Mesenchymal stem cell (in vitro differentiated cells and primary cell): ENCODE data around the gene MDFIC.

Source experiments
- DNase-seq: peaks from one replicate; pipeline ENCODE4 v3.0.0-alpha.2; 2013
- H2AFZ ChIP-seq: one replicate; pipeline ENCODE4 v1.6.1; 2013; ENCODE audit warnings: low read depth, mild to moderate bottlenecking, control low read depth, inconsistent platforms, low read length, moderate library complexity
- H2AK5ac ChIP-seq: 2 replicates; pipeline ENCODE4 v1.6.1; 2013; ENCODE audit warnings: low read length, moderate library complexity, mild to moderate bottlenecking, inconsistent platforms; ENCODE audit not compliant: severe bottlenecking
- H2BK120ac ChIP-seq: one replicate; pipeline ENCODE4 v1.6.1; 2013; ENCODE audit warnings: low read depth, mild to moderate bottlenecking, inconsistent platforms, low read length, moderate library complexity
- H2BK12ac ChIP-seq, 2 experiments: one replicate each; pipeline ENCODE4 v1.6.1; 2013; ENCODE audit warnings: inconsistent platforms in 2 of 2, low read length in 2 of 2, mild to moderate bottlenecking in 2 of 2, moderate library complexity in 2 of 2, control low read depth in 1 of 2
- H2BK15ac ChIP-seq: one replicate; pipeline ENCODE4 v1.6.1; 2013; ENCODE audit warnings: mild to moderate bottlenecking, low read depth, inconsistent platforms; ENCODE audit not compliant: poor library complexity, severe bottlenecking
- H2BK5ac ChIP-seq: 2 replicates; pipeline ENCODE4 v1.6.1; 2013; ENCODE audit warnings: low read depth, mild to moderate bottlenecking, low read length, control low read depth, inconsistent platforms; ENCODE audit not compliant: poor library complexity, severe bottlenecking
- H3K14ac ChIP-seq, 2 experiments: one replicate each; pipeline ENCODE4 v1.6.1; 2013; ENCODE audit warnings: inconsistent platforms in 2 of 2, low read length in 2 of 2, control low read depth in 1 of 2, mild to moderate bottlenecking in 1 of 2, moderate library complexity in 1 of 2
- H3K18ac ChIP-seq, 2 experiments: one replicate each; pipeline ENCODE4 v1.6.1; 2013; ENCODE audit warnings: inconsistent platforms in 2 of 2, low read length in 2 of 2, control low read depth in 1 of 2, low read depth in 1 of 2, mild to moderate bottlenecking in 1 of 2
- H3K23ac ChIP-seq, 2 experiments: one replicate each; pipeline ENCODE4 v1.6.1; 2013; ENCODE audit warnings: inconsistent platforms in 2 of 2, low read length in 2 of 2, mild to moderate bottlenecking in 2 of 2, moderate library complexity in 2 of 2, control low read depth in 1 of 2
- H3K27ac ChIP-seq: 2 replicates; pipeline ENCODE4 v1.5.1; 2013; ENCODE audit warnings: mild to moderate bottlenecking, moderate library complexity, low read length, control low read depth, inconsistent platforms; ENCODE audit not compliant: poor library complexity, severe bottlenecking
- H3K27me3 ChIP-seq, 2 experiments: 2 replicates each; pipeline versions ENCODE4 v1.6.1 to v1.7.0; 2013; ENCODE audit warnings: low read length in 2 of 2, mild to moderate bottlenecking in 2 of 2, moderate library complexity in 2 of 2, control low read depth in 1 of 2, inconsistent platforms in 1 of 2; ENCODE audit not compliant: control insufficient read depth in 1 of 2, insufficient read depth in 1 of 2
- H3K36me3 ChIP-seq, 2 experiments: 2 replicates each; pipeline versions ENCODE4 v1.6.1 to v1.7.0; 2013; ENCODE audit warnings: low read length in 2 of 2, control low read depth in 1 of 2, inconsistent platforms in 1 of 2, low read depth in 1 of 2, mild to moderate bottlenecking in 1 of 2; ENCODE audit not compliant: insufficient read depth in 2 of 2, control insufficient read depth in 1 of 2
- H3K4ac ChIP-seq, 2 experiments: one replicate each; pipeline ENCODE4 v1.6.1; 2013; ENCODE audit warnings: inconsistent platforms in 2 of 2, low read length in 2 of 2, mild to moderate bottlenecking in 2 of 2, moderate library complexity in 2 of 2, control low read depth in 1 of 2, low read depth in 1 of 2
- H3K4me1 ChIP-seq: 2 replicates; pipeline ENCODE4 v1.6.1; 2013; ENCODE audit warnings: low read depth, low read length, control low read depth; ENCODE audit not compliant: control insufficient read depth, insufficient read depth
- H3K4me2 ChIP-seq: 2 replicates; pipeline ENCODE4 v1.6.1; 2013; ENCODE audit warnings: low read length, mild to moderate bottlenecking, inconsistent platforms; ENCODE audit not compliant: poor library complexity, severe bottlenecking
- H3K4me3 ChIP-seq, 2 experiments: 2 replicates each; pipeline versions ENCODE4 v1.5.1 to v1.7.0; 2013; ENCODE audit warnings: low read length in 2 of 2, mild to moderate bottlenecking in 2 of 2, control low read depth in 1 of 2, low read depth in 1 of 2; ENCODE audit not compliant: insufficient read depth in 1 of 2
- H3K79me1 ChIP-seq: replicated peaks from 2 replicates; pipeline ENCODE4 v1.6.1; 2013; ENCODE audit warnings: mild to moderate bottlenecking, control low read depth, low read length, inconsistent platforms; ENCODE audit not compliant: poor library complexity, severe bottlenecking
- H3K9ac ChIP-seq: 2 replicates; pipeline ENCODE4 v1.7.0; 2013; ENCODE audit warnings: mild to moderate bottlenecking, low read length, moderate library complexity
- H3K9me3 ChIP-seq: 2 replicates; pipeline ENCODE4 v1.7.0; 2013; ENCODE audit warnings: mild to moderate bottlenecking, low read length; ENCODE audit not compliant: control insufficient read depth
- H4K8ac ChIP-seq: one replicate; pipeline ENCODE4 v1.6.1; 2013; ENCODE audit warnings: inconsistent platforms, mild to moderate bottlenecking, low read length, moderate library complexity
- H4K91ac ChIP-seq: one replicate; pipeline ENCODE4 v1.6.1; 2013; ENCODE audit warnings: mild to moderate bottlenecking, low read length, inconsistent platforms
- WGBS: methylation state at CpG from one replicate; pipeline ENCODE4 v1.1.7; 2013; ENCODE audit warnings: mixed read lengths; 5-methylcytosine and 5-hydroxymethylcytosine counted together

The MDFIC gene

GRCh38 chr7:115043605-115044004 is 121.7 kb downstream of the MDFIC start:
- H2AFZ ChIP-seq = no peak overlapping the region
- no peaks in the 10 kb centered on the region for H3K9me3 ChIP-seq
- no peak overlapping the region for H2BK15ac ChIP-seq
- no peaks in the 10 kb centered on the region for H3K27me3 ChIP-seq
- no peak overlapping the region for H3K18ac ChIP-seq
- H3K4me3 ChIP-seq = no peak overlapping the region
- no peak overlapping the region for H3K4ac ChIP-seq
- no peak overlapping the region for H4K8ac ChIP-seq
- no peak overlapping the region for H2BK120ac ChIP-seq
- no peaks in the 10 kb centered on the region for H3K79me1 ChIP-seq
- no peaks in the 10 kb centered on the region for H3K36me3 ChIP-seq
- WGBS = 100% methylated on average over 1 of the region's 2 CpGs
- no peak overlapping the region for H3K27ac ChIP-seq
- H3K9ac ChIP-seq = no peak overlapping the region
- peak; percentile 15 for DNase-seq
- no peak overlapping the region for H3K4me2 ChIP-seq
- H3K14ac ChIP-seq = no peak overlapping the region
- H4K91ac ChIP-seq = no peak overlapping the region
- no peak overlapping the region for H2BK5ac ChIP-seq
- no peak overlapping the region for H2AK5ac ChIP-seq
- H3K4me1 ChIP-seq = no peaks in the 10 kb centered on the region
- H3K23ac ChIP-seq = no peak overlapping the region
- H2BK12ac ChIP-seq = no peak overlapping the region

- no peaks in the 10 kb centered on the region for H3K79me1 ChIP-seq
- no peaks in the 10 kb centered on the region for H3K36me3 ChIP-seq
- H3K14ac ChIP-seq = no peak overlapping the region
- H3K18ac ChIP-seq = no peak overlapping the region
- no peaks in the 10 kb centered on the region for H3K4me1 ChIP-seq
- H3K27me3 ChIP-seq = no peaks in the 10 kb centered on the region
- H3K27ac ChIP-seq = no peak overlapping the region
- H2AFZ ChIP-seq = no peak overlapping the region
- no peak overlapping the region for H3K4me2 ChIP-seq
- H4K91ac ChIP-seq = no peak overlapping the region
- WGBS = no CpG with 5 or more reads among the region's 3 CpGs
- no peak overlapping the region for H2AK5ac ChIP-seq
- DNase-seq = no peak
- no peak overlapping the region for H2BK5ac ChIP-seq
- no peak overlapping the region for H3K23ac ChIP-seq
- no peak overlapping the region for H3K4me3 ChIP-seq
- H3K9me3 ChIP-seq = no peaks in the 10 kb centered on the region
- H2BK15ac ChIP-seq = no peak overlapping the region
- H2BK12ac ChIP-seq = no peak overlapping the region
- no peak overlapping the region for H2BK120ac ChIP-seq
- no peak overlapping the region for H3K9ac ChIP-seq
- H3K4ac ChIP-seq = no peak overlapping the region
- no peak overlapping the region for H4K8ac ChIP-seq
Measured at GRCh38 chr7:115044224-115044623, 122.3 kb downstream of the MDFIC start.

- no peaks in the 10 kb centered on the region for H3K9me3 ChIP-seq
- H3K79me1 ChIP-seq = no peaks in the 10 kb centered on the region
- WGBS = 81% methylated on average over 3 of the region's 6 CpGs
- no peaks in the 10 kb centered on the region for H3K36me3 ChIP-seq
- no peak overlapping the region for H2BK15ac ChIP-seq
- H2AK5ac ChIP-seq = no peak overlapping the region
- H3K4me2 ChIP-seq = no peak overlapping the region
- H3K9ac ChIP-seq = no peak overlapping the region
- no peak overlapping the region for H3K27ac ChIP-seq
- no peak overlapping the region for H2BK12ac ChIP-seq
- no peak overlapping the region for H4K8ac ChIP-seq
- no peaks in the 10 kb centered on the region for H3K27me3 ChIP-seq
- H4K91ac ChIP-seq = no peak overlapping the region
- no peak overlapping the region for H2AFZ ChIP-seq
- H3K23ac ChIP-seq = no peak overlapping the region
- H2BK5ac ChIP-seq = no peak overlapping the region
- H3K18ac ChIP-seq = no peak overlapping the region
- no peaks in the 10 kb centered on the region for H3K4me1 ChIP-seq
- peak; percentile 24 for DNase-seq
- no peak overlapping the region for H3K4me3 ChIP-seq
- no peak overlapping the region for H3K4ac ChIP-seq
- no peak overlapping the region for H3K14ac ChIP-seq
- no peak overlapping the region for H2BK120ac ChIP-seq
Measured at GRCh38 chr7:115047958-115048720, 126.2 kb downstream of the MDFIC start.

- Histone ChIP-seq H2BK12ac (no peak overlapping the region), H4K8ac (no peak overlapping the region), H3K4me2 (no peak overlapping the region), H3K4ac (no peak overlapping the region), H3K27me3 (no peaks in the 10 kb centered on the region), H4K91ac (no peak overlapping the region), H2BK5ac (no peak overlapping the region), H2BK120ac (no peak overlapping the region), H2BK15ac (no peak overlapping the region), H3K9me3 (no peaks in the 10 kb centered on the region), H2AFZ (no peak overlapping the region), H3K4me3 (no peak overlapping the region), H3K27ac (no peak overlapping the region), H3K14ac (no peak overlapping the region), H3K79me1 (no peaks in the 10 kb centered on the region), H2AK5ac (no peak overlapping the region), H3K18ac (no peak overlapping the region), H3K9ac (no peak overlapping the region), H3K23ac (no peak overlapping the region), H3K36me3 (no peaks in the 10 kb centered on the region), H3K4me1 (no peaks in the 10 kb centered on the region)
- DNase-seq = no peak
- WGBS = 83% methylated on average over 3 of the region's 4 CpGs
Measured at GRCh38 chr7:115052706-115053105, 130.8 kb downstream of the MDFIC start.
